Measurements from ENCODE around the gene ARMC7.

Gene ARMC7

GRCh38 chr17:75078284-75079022 lies 31.3 kb upstream of the ARMC7 start:
- DNase-seq = no peak

DNA sequence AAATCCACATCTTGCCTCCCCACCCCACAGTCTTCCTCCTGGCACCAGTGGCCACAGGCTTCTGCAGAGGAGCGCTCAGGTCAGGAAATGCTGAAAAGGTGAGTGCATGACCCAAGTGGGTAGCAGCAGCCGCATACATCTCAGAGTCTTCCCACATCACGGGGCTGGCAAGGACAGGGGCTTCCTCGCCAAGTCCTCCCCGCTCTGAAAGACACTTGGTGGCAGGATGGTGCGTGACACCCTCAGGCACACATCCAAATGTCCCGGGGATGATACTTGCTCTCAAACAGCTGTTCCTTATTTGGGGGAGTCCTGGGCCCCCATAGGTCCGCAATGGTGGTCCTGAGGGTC lies 30.8 kb upstream of the ARMC7 start:
- no peak for DNase-seq

GRCh38 chr17:75081611-75082540 lies 27.9 kb upstream of the ARMC7 start:
- DNase-seq = no peak

DNA sequence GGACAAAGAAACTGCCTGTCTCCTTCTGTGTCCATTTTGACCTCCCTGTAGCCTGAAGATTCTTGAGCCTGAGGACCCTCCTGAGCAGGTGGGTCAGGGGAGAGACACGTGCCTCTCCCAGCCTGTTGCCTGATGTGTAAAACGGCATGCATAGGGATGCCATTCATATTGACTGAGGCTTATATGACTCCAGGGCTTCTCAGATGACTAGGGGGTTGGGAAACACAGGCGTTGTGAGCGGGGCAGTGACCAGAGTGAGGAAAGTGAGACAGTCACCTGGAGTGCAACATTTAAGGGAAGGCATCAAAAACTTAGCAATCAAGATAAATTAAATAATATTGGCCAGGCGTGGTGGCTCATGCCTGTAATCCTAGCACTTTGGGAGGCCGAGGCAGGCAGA lies 27.1 kb upstream of the ARMC7 start:
- no peak for DNase-seq

GRCh38 chr17:75084039-75084660 lies 25.6 kb upstream of the ARMC7 start:
- no peak for DNase-seq

DNA sequence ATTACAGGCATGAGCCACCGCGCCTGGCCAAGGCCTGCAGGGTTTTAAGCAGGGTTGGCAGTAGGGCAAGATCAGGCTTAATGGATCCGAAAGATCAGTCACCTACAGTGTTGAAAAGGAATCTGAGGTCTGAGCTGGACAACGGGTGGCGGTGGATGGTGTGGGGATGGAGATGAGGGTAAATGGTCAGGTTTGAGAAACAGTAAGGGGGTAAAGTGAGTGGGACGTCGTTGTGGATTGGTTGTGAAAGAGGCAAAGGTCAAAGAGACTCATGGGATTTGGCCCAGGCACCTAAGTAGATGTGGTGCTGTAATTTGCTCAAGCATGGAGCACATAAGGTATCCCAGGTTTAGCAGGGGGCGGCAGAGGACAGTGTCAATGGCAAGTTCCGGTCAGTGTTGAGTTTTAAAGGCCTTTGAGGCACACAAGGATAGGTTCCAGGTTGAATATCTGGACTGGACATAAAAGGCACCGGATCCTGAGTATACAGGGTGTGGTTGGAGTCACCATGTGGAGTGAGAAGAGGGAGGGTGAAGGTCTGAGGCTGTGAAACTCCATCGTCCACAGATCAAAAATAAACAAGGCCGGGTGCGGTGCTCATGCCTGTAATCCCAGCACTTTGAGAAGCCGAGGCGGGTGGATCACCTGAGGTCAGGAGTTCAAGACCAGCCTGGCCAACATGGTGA lies 23.1 kb upstream of the ARMC7 start:
- no peak for DNase-seq

DNA sequence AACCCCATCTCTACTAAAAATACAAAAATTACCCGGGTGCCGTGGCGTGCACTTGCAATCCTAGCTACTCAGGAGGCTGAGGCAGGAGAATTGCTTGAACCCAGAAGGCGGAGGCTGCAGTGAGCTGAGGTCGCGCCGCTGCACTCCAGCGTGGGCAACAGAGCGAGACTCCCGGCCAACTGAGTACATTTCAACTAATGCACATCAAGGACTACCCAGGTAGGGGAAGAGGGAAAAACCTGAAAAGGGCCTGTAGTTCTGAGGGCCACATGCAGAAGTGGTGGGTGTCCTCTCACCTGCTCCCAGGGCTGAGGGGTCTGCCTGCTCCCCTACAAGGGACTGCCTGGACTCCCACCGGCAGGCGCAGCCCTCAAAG lies 22.6 kb upstream of the ARMC7 start:
- no peak for DNase-seq

- DNase-seq = peak; percentile 36
These were observed 22.0 kb upstream of the ARMC7 start, which contains the start of gene SLC16A5 for GRCh38 chr17:75087558-75088453. TSS of gene SLC16A5 (plus strand) at chr17:75087954. CDS start at chr17:75093637, 5,683 bp downstream.

- no peak for DNase-seq
These were observed 21.0 kb upstream of the ARMC7 start for GRCh38 chr17:75088465-75089417.

- no peak for DNase-seq
These were observed 18.6 kb upstream of the ARMC7 start for GRCh38 chr17:75090871-75091854.

GRCh38 chr17:75091855-75092327 lies 17.9 kb upstream of the ARMC7 start:
- DNase-seq = no peak

GRCh38 chr17:75093548-75094158 lies 16.1 kb upstream of the ARMC7 start:
- no peak for DNase-seq

DNA sequence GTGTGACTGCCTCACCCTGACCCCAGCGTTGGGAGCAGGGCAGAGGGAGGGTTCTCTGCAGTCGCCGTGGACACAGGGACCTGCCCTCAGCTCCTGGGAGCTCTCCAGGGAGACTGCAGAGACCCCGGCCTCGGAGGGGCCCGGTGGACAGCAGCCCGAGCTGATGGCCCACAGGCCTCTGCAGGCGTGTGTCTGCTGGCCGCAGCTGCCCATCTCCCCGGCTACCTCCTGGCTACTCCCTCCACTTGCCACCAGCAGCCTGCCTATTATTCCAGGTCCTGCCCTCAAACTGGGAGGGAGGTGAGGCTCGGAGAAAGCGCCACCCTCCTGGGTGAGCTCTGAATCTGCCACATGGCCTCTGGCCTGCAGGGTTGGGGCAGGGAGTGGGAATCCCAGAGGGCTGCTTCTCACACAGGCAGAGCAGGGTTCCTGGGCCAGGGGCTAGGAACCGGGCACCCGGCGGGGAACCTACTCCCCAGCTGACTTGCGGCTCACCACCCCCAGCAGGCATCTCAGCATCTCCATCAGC lies 14.8 kb upstream of the ARMC7 start:
- no peak for DNase-seq

DNA sequence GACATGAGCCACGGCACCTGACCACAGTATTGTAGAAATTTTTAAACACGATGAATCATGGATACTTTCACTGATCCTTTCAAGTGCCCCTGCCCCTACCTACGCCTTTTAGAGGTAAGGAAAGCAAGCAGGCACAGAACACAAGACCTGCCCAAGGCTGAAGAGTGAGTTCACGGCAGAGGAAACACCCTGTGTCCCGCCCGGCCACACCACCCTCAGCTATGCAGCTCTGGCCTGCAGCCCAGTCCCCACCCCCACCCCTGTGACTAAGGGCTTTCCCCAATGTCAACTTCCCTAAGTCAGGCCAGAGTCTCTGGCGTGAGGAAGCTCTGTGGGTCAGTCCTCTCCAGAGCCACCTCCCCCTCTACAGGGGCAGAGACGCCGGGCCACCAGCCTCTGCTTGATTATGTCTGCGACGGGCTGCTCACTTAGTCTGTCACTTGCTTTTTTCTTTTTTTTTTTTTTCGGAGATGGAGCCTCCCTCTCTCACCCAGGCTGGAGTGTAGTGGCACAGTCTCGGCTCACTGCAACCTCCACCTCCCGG lies 13.6 kb upstream of the ARMC7 start:
- no peak for DNase-seq

GRCh38 chr17:75097865-75098264 lies 11.9 kb upstream of the ARMC7 start:
- DNase-seq = no peak

DNA sequence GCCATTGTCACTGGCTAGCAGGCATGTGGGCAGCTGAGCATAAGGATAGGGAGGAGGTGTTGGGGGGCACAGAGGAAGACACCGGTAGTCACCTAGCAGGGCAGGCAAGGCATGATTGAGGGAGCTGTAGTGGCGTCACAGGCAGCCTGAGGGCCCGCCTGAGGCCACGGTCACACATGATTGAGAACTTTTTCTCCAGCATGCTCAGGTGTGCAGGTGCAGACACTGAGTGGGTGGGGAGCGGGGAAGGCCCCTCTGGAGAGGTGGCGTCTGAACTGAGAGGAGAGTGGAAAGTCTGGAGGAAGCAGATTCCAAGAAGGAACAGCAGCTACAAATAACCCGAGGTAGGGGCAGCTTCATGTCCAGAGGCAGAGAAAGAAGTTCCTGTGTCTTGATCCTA lies 10.9 kb upstream of the ARMC7 start:
- DNase-seq = no peak

DNA sequence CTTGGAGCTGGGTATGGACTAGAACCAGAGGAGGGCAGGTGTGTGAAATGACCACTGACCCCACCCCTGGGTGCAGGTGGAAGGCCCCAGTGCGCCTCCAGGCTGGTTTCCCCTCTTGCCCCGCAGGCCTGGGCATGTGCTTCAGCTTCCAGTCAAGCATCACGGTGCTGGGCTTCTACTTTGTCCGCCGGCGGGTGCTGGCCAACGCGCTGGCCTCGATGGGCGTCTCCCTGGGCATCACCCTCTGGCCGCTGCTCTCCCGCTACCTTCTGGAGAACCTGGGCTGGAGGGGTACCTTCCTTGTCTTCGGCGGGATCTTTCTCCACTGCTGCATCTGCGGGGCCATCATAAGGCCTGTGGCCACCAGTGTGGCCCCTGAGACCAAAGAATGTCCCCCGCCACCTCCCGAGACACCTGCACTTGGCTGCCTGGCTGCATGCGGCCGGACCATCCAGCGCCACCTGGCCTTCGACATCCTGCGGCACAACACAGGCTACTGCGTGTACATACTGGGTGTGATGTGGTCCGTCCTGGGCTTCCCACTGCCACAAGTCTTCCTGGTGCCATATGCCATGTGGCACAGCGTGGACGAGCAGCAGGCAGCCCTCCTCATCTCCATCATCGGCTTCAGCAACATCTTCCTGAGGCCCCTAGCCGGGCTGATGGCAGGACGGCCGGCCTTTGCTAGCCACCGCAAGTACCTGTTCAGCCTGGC lies 9.7 kb upstream of the ARMC7 start:
- DNase-seq = no peak

DNA sequence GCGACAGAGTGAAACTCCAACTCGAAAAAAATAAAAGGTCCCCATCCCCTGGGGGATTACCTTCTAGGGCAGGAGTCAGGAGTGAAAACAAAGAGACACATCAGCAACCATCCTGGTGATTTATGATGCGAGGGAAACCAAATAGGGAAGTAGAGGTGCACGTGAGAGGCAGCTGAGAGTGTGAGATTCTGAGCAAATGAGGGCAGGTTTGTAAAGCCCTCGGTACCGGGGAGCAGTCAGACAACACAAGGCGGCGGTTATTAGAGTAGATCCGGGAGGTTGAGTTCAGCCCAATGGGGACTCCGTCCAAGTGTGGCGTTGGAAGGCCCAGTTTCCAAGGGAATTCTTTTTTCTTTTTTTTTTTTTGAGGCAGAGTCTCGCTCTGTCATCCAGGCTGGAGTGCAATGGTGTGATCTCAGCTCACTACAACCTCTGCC lies 7.4 kb upstream of the ARMC7 start:
- DNase-seq = no peak

All from activated naive CD4-positive, alpha-beta T cell treated with anti-CD3 and anti-CD28 coated beads, Interleukin-2, amount 50 U/mL, for 16 hours (primary cell).